SK-N-SH (cell line): Measurements from ENCODE around the gene NTSR1.

ENCODE experiments used
- CHD2 ChIP-seq: fragments of 150-350 bp; IDR thresholded peaks from 2 replicates; pipeline ENCODE4 v1.6.1; 2018; ENCODE audit warnings: low read length; ENCODE audit not compliant: partially characterized antibody
- EP300 ChIP-seq, 2 experiments: IDR thresholded peaks; 2 replicates each; pipeline versions ENCODE4 v1.4.0 to v1.6.1; 2012; ENCODE audit warnings: borderline replicate concordance in 1 of 2, low read depth in 1 of 2, low read length in 1 of 2
- GATA2 ChIP-seq: sonication (generic); formaldehyde crosslinking; IDR thresholded peaks from 2 replicates; pipeline ENCODE4 v1.5.0; 2020; ENCODE audit warnings: mild to moderate bottlenecking, missing genetic modification reagents
- NFIC ChIP-seq: IDR thresholded peaks from 2 replicates; pipeline ENCODE4 v1.4.0; 2012; ENCODE audit warnings: borderline replicate concordance
- NRF1 ChIP-seq: IDR thresholded peaks from 2 replicates; pipeline ENCODE4 v1.6.1; 2012; ENCODE audit warnings: low read depth, mild to moderate bottlenecking, low read length
- POLR2AphosphoS5 ChIP-seq: IDR thresholded peaks from 2 replicates; pipeline ENCODE4 v1.6.1; 2012; ENCODE audit warnings: low read depth, low read length
- RAD21 ChIP-seq: IDR thresholded peaks from 2 replicates; pipeline ENCODE4 v1.6.1; 2012; ENCODE audit warnings: mild to moderate bottlenecking, low read length
- RCOR1 ChIP-seq: fragments of 150-350 bp; IDR thresholded peaks from 2 replicates; pipeline ENCODE4 v1.6.1; 2017; ENCODE audit warnings: antibody characterized with exemption, low read length
- RXRA ChIP-seq: IDR thresholded peaks from 2 replicates; pipeline ENCODE4 v1.4.0; 2012; ENCODE audit warnings: low read depth, mild to moderate bottlenecking, borderline replicate concordance
- SIN3A ChIP-seq: IDR thresholded peaks from 2 replicates; pipeline ENCODE4 v1.6.1; 2012; ENCODE audit warnings: low read depth, mild to moderate bottlenecking, low read length, moderate library complexity, borderline replicate concordance
- YY1 ChIP-seq: IDR thresholded peaks from 2 replicates; pipeline ENCODE4 v1.4.0; 2012; ENCODE audit warnings: low read depth, mild to moderate bottlenecking
- TF ChIP-seq, protein P1 (sequence below): fragments of 200-600 bp; sonication (generic); IDR thresholded peaks from 2 replicates; pipeline ENCODE4 v1.6.1; 2017; ENCODE audit warnings: antibody characterized with exemption, mild to moderate bottlenecking, moderate library complexity
- TF ChIP-seq, protein P2 (sequence below): IDR thresholded peaks from 2 replicates; pipeline ENCODE4 v1.4.0; 2012; ENCODE audit warnings: low read depth
- TF ChIP-seq, protein P3 (sequence below): IDR thresholded peaks from 2 replicates; pipeline ENCODE4 v1.6.1; 2012; ENCODE audit warnings: mild to moderate bottlenecking, low read depth, low read length, moderate library complexity

- TF ChIP-seq, protein P1, sequence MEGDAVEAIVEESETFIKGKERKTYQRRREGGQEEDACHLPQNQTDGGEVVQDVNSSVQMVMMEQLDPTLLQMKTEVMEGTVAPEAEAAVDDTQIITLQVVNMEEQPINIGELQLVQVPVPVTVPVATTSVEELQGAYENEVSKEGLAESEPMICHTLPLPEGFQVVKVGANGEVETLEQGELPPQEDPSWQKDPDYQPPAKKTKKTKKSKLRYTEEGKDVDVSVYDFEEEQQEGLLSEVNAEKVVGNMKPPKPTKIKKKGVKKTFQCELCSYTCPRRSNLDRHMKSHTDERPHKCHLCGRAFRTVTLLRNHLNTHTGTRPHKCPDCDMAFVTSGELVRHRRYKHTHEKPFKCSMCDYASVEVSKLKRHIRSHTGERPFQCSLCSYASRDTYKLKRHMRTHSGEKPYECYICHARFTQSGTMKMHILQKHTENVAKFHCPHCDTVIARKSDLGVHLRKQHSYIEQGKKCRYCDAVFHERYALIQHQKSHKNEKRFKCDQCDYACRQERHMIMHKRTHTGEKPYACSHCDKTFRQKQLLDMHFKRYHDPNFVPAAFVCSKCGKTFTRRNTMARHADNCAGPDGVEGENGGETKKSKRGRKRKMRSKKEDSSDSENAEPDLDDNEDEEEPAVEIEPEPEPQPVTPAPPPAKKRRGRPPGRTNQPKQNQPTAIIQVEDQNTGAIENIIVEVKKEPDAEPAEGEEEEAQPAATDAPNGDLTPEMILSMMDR, result no peak
- TF ChIP-seq POLR2AphosphoS5 (no peak), YY1 (no peak), RCOR1 (no peak), CHD2 (no peak), EP300 (IDR thresholded peaks at IDR 0.05; ENCODE audit: borderline replicate concordance in 1 of 2, low read depth in 1 of 2, low read length in 1 of 2) (no peak), NRF1 (no peak), RAD21 (no peak), NFIC (no peak), GATA2 (CRISPR knock-in tag) (no peak), SIN3A (no peak), RXRA (no peak)
- TF ChIP-seq, protein P2, sequence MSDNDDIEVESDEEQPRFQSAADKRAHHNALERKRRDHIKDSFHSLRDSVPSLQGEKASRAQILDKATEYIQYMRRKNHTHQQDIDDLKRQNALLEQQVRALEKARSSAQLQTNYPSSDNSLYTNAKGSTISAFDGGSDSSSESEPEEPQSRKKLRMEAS, result no peak
- TF ChIP-seq, protein P3, sequence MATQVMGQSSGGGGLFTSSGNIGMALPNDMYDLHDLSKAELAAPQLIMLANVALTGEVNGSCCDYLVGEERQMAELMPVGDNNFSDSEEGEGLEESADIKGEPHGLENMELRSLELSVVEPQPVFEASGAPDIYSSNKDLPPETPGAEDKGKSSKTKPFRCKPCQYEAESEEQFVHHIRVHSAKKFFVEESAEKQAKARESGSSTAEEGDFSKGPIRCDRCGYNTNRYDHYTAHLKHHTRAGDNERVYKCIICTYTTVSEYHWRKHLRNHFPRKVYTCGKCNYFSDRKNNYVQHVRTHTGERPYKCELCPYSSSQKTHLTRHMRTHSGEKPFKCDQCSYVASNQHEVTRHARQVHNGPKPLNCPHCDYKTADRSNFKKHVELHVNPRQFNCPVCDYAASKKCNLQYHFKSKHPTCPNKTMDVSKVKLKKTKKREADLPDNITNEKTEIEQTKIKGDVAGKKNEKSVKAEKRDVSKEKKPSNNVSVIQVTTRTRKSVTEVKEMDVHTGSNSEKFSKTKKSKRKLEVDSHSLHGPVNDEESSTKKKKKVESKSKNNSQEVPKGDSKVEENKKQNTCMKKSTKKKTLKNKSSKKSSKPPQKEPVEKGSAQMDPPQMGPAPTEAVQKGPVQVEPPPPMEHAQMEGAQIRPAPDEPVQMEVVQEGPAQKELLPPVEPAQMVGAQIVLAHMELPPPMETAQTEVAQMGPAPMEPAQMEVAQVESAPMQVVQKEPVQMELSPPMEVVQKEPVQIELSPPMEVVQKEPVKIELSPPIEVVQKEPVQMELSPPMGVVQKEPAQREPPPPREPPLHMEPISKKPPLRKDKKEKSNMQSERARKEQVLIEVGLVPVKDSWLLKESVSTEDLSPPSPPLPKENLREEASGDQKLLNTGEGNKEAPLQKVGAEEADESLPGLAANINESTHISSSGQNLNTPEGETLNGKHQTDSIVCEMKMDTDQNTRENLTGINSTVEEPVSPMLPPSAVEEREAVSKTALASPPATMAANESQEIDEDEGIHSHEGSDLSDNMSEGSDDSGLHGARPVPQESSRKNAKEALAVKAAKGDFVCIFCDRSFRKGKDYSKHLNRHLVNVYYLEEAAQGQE, result no peak
Measured at GRCh38 chr20:62752671-62753501, 44.2 kb downstream of the NTSR1 start.
